PFSK-1 (cell line): ENCODE data around the gene ETNK1.

Experiments used
- FOXP2 ChIP-seq: optimal IDR thresholded peaks from 2 replicates; pipeline ENCODE3; 2011; ENCODE audit warnings: borderline replicate concordance, control low read depth, inconsistent platforms; ENCODE audit not compliant: insufficient read depth; ENCODE audit errors: extremely low read length, extremely low read depth
- POLR2AphosphoS5 ChIP-seq: IDR thresholded peaks from 2 replicates; pipeline ENCODE4 v1.6.1; 2012; ENCODE audit warnings: low read depth, mild to moderate bottlenecking, control low read depth, low read length, moderate library complexity
- SIN3A ChIP-seq: IDR thresholded peaks from 2 replicates; pipeline ENCODE4 v1.6.1; 2012; ENCODE audit warnings: mild to moderate bottlenecking, low read length, moderate library complexity, borderline replicate concordance; ENCODE audit not compliant: insufficient read depth
- TAF1 ChIP-seq: IDR thresholded peaks from 2 replicates; pipeline ENCODE4 v1.6.1; 2012; ENCODE audit warnings: low read length, control low read depth, borderline replicate concordance; ENCODE audit not compliant: insufficient read depth
- TF ChIP-seq, protein P1 (sequence below), 2 experiments: IDR thresholded peaks; 2 replicates each; pipeline versions ENCODE4 v1.6.1 to v1.8.0; 2011 to 2012; ENCODE audit warnings: low read depth in 2 of 2, low read length in 2 of 2, control low read depth in 1 of 2, inconsistent platforms in 1 of 2, mild to moderate bottlenecking in 1 of 2, moderate library complexity in 1 of 2; ENCODE audit not compliant: insufficient read depth in 1 of 2

The ETNK1 gene

DNA sequence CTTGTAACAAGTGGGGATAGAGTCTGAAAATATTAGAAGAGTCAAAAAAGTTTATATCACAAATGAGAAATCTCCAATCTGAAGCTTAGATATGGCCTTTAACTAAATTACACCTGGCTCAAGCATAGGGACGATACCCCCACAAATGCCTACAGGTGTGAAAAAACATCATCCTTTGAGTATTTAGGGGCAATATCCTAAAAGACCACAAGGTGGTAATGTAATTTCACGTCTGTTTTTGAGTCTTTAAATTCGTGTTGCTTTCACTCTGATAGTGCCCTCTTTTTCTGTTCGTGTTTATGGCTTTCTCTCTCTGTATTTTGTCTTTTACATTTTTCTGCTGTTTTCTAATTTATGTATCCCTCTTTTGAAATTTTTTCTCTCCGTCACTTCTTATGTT, 84.3 kb downstream of the ETNK1 start:
- TF ChIP-seq FOXP2 (no peak), SIN3A (no peak), POLR2AphosphoS5 (no peak), TAF1 (no peak)
- TF ChIP-seq, protein P1, sequence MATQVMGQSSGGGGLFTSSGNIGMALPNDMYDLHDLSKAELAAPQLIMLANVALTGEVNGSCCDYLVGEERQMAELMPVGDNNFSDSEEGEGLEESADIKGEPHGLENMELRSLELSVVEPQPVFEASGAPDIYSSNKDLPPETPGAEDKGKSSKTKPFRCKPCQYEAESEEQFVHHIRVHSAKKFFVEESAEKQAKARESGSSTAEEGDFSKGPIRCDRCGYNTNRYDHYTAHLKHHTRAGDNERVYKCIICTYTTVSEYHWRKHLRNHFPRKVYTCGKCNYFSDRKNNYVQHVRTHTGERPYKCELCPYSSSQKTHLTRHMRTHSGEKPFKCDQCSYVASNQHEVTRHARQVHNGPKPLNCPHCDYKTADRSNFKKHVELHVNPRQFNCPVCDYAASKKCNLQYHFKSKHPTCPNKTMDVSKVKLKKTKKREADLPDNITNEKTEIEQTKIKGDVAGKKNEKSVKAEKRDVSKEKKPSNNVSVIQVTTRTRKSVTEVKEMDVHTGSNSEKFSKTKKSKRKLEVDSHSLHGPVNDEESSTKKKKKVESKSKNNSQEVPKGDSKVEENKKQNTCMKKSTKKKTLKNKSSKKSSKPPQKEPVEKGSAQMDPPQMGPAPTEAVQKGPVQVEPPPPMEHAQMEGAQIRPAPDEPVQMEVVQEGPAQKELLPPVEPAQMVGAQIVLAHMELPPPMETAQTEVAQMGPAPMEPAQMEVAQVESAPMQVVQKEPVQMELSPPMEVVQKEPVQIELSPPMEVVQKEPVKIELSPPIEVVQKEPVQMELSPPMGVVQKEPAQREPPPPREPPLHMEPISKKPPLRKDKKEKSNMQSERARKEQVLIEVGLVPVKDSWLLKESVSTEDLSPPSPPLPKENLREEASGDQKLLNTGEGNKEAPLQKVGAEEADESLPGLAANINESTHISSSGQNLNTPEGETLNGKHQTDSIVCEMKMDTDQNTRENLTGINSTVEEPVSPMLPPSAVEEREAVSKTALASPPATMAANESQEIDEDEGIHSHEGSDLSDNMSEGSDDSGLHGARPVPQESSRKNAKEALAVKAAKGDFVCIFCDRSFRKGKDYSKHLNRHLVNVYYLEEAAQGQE (IDR thresholded peaks at IDR 0.05; ENCODE audit: insufficient read depth in 1 of 2, low read depth in 2 of 2, low read length in 2 of 2), result no peak

DNA sequence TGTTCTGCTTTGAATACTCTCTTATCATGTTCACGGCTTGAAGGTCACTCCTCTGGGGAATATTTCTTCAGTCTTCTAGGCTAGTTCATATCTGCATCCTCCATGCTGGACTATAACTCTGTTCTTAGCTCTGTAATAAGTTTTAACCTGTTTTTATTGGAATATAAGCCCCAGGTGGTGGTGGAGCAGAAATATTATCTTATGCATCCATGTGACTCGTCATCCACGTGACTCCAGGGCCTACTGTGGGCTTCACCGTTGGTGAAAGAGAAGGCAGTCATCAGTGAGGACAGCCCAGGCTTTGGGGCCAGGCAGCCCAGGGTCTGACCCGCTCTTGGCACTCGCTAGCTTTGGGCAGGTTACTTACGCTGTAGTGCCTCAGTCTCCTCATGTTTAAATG, 87.1 kb downstream of the ETNK1 start:
- TF ChIP-seq, protein P1 (IDR thresholded peaks at IDR 0.05; ENCODE audit: insufficient read depth in 1 of 2, low read depth in 2 of 2, low read length in 2 of 2), result no peak
- no peak for TF ChIP-seq SIN3A
- TF ChIP-seq FOXP2, result no peak
- no peak for TF ChIP-seq POLR2AphosphoS5

DNA sequence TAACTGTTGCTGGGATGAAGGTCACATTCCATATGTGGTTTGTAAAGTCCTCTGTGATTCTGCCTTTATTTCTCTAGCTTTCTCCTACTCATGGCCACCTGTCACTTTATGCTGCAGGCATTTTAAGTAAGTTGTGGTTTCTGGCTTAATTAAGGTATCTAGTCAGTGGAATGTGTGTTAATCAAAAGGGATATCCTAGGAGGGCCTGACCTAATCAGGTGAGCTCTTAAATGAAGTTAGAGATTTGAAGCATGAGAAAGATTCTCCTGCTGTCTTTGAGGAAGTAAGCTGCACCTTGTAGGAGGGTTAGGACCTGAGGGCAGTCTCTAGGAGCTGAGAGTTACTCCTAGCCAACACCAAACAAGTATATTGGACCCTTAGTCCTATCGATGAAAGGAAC, 90.3 kb downstream of the ETNK1 start:
- TF ChIP-seq, protein P1 (IDR thresholded peaks at IDR 0.05; ENCODE audit: insufficient read depth in 1 of 2, low read depth in 2 of 2, low read length in 2 of 2), result no peak
- no peak for TF ChIP-seq POLR2AphosphoS5
- TF ChIP-seq TAF1, result no peak
- no peak for TF ChIP-seq SIN3A
- no peak for TF ChIP-seq FOXP2

DNA sequence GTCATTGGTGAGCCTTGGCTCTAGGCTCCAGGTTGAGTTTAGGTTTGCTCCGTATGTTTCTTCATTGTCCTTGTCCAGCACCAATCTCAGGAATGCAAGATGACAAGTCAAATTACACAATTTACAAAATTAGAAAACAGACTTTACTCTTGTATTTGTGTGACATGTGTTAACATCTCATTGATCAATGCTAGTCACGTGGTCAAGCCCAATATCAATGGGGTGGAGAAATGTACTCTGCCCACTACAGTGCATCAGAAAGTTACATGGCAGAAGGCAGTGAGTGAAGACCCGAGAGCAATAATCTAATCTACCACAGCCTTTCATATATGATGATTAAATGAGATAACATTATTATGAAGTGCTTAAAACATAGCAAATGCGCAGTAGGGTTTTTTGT, 94.8 kb downstream of the ETNK1 start:
- TF ChIP-seq, protein P1 (IDR thresholded peaks at IDR 0.05; ENCODE audit: insufficient read depth in 1 of 2, low read depth in 2 of 2, low read length in 2 of 2), result no peak
- no peak for TF ChIP-seq POLR2AphosphoS5
- no peak for TF ChIP-seq TAF1
- no peak for TF ChIP-seq FOXP2
- no peak for TF ChIP-seq SIN3A

DNA sequence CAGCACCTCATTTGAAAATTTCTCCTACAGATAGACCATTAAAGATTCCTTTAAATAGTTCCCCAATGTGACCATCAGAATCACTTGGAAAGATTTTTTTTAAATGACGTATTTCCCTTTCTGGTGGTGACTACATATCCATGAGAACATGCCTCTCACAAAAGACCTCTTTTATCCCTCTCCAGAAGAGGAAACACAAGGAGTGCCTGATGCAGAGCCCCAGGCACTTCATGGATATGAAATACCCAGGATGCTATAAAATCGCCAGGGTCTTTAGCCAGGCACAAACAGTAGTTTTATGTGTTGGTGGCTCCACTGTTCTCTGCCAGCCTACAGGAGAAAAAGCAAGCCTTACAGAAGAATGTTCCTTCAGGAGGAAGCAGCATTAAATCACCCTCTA, 97.1 kb downstream of the ETNK1 start:
- TF ChIP-seq, protein P1 (IDR thresholded peaks at IDR 0.05; ENCODE audit: insufficient read depth in 1 of 2, low read depth in 2 of 2, low read length in 2 of 2), result no peak
- TF ChIP-seq SIN3A (no peak), TAF1 (no peak), FOXP2 (no peak), POLR2AphosphoS5 (no peak)
